Common myeloid progenitor, CD34-positive (primary cell): Measurements from ENCODE around the gene FAM13A.

Source experiments
- CTCF ChIA-PET: fragments of 350-600 bp; sonication (Branson Sonifier 250); formaldehyde crosslinking; loops from one replicate; lab custom pipeline; 2021; ENCODE audit warnings: antibody characterized with exemption; lab: Charles Lee
- POLR2A ChIA-PET: fragments of 350-600 bp; sonication (Branson Sonifier 250); formaldehyde crosslinking; loops from one replicate; lab custom pipeline; 2021; ENCODE audit warnings: antibody characterized with exemption; lab: Charles Lee
- DNase-seq, 3 donors: peaks; one replicate each; pipeline versions ENCODE4 v3.0.0 to v3.0.0-alpha.2; 2013
- H3K27ac ChIP-seq, 2 experiments: 1 replicate in 1 of 2; 2 replicates in 1 of 2; pipeline ENCODE4 v1.7.0; 2013; ENCODE audit warnings: inconsistent platforms in 2 of 2, low read length in 2 of 2, mild to moderate bottlenecking in 2 of 2, low read depth in 1 of 2, moderate library complexity in 1 of 2; ENCODE audit not compliant: severe bottlenecking in 2 of 2, insufficient read depth in 1 of 2, poor library complexity in 1 of 2
- H3K27me3 ChIP-seq, 5 experiments: replicated peaks in 2 of 5; 1 replicate in 3 of 5; 2 replicates in 2 of 5; pipeline versions ENCODE4 v1.6.1 to v1.7.0; 2013; ENCODE audit warnings: low read length in 4 of 5, mild to moderate bottlenecking in 2 of 5, moderate library complexity in 2 of 5, inconsistent platforms in 1 of 5; ENCODE audit not compliant: insufficient read depth in 5 of 5, control insufficient read depth in 4 of 5
- H3K36me3 ChIP-seq, 4 experiments: 1 replicate in 2 of 4; 2 replicates in 2 of 4; pipeline versions ENCODE4 v1.6.1 to v1.7.0; 2013; ENCODE audit warnings: low read length in 3 of 4, control low read depth in 1 of 4, mild to moderate bottlenecking in 1 of 4; ENCODE audit not compliant: control insufficient read depth in 4 of 4, insufficient read depth in 4 of 4
- H3K4me1 ChIP-seq, 4 experiments: 1 replicate in 3 of 4; 2 replicates in 1 of 4; pipeline versions ENCODE4 v1.6.1 to v1.7.1; 2013; ENCODE audit warnings: low read length in 3 of 4, mild to moderate bottlenecking in 3 of 4, control low read depth in 1 of 4, inconsistent platforms in 1 of 4, moderate library complexity in 1 of 4; ENCODE audit not compliant: control insufficient read depth in 4 of 4, insufficient read depth in 4 of 4; ENCODE audit errors: control extremely low read depth in 1 of 4
- H3K4me3 ChIP-seq, 7 experiments: 1 replicate in 4 of 7; 2 replicates in 3 of 7; pipeline versions ENCODE4 v1.5.1 to v1.7.0; 2013; ENCODE audit warnings: mild to moderate bottlenecking in 7 of 7, low read length in 6 of 7, moderate library complexity in 6 of 7, inconsistent platforms in 2 of 7, low read depth in 2 of 7, control low read depth in 1 of 7; ENCODE audit not compliant: insufficient read depth in 4 of 7, control insufficient read depth in 1 of 7; ENCODE audit errors: extremely low read depth in 1 of 7
- H3K9me3 ChIP-seq, 5 experiments: 1 replicate in 4 of 5; 2 replicates in 1 of 5; pipeline versions ENCODE4 v1.6.1 to v1.7.1; 2013; ENCODE audit warnings: low read length in 4 of 5, mild to moderate bottlenecking in 2 of 5, inconsistent platforms in 1 of 5, low read depth in 1 of 5, moderate library complexity in 1 of 5; ENCODE audit not compliant: control insufficient read depth in 4 of 5, insufficient read depth in 2 of 5; ENCODE audit errors: control extremely low read depth in 1 of 5
- WGBS: methylation state at CpG from one replicate; pipeline ENCODE4 v1.1.5; 2013; ENCODE audit not compliant: insufficient coverage; 5-methylcytosine and 5-hydroxymethylcytosine counted together

FAM13A gene

DNA sequence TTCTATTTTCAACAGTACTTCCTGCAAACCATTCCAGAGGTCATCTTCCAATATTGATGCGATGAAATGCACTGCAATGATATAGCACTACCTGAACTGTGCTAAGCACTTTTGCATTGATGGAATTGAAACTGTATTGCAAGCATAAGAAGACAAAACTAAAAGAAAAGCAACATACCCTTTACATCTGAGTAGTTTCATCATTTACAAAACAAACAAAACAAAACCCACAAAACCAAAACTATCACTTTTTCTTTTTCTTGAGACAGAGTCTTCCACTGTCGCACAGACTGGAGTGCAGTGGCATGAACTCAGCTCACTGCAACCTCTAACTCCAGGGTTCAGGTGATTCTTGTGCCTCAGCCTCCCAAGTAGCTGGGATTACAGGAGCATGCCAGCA, 239.2 kb downstream of the FAM13A start:
- Histone ChIP-seq H3K4me3 (no peak overlapping the region), H3K4me1 (peaks cover 9 to 23% (median 13%) of the 10 kb centered on the region in 4 experiments), H3K27ac (no peak overlapping the region), H3K27me3 (no peaks in the 10 kb centered on the region), H3K36me3 (no peaks in the 10 kb centered on the region), H3K9me3 (no peaks in the 10 kb centered on the region)
- WGBS, result 100% methylated on average over 1 of the region's 2 CpGs
- DNase-seq, result no peak
- ChIA-PET CTCF (interaction anchor here (0.7 to 14.0 kb wide), 18 partner anchors 8 to 940 kb away, joined by 3 to 282 read pairs (median 3); partner anchors contain the start of gene FAM13A), POLR2A (interaction anchor here (1.4 to 1.8 kb wide), 2 partner anchors 204 to 207 kb away, joined by 4 to 8 read pairs; no protein-coding TSS in a partner anchor)

- POLR2A ChIA-PET, result no interaction called here
- no peaks in the 10 kb centered on the region for H3K9me3 ChIP-seq
- H3K4me1 ChIP-seq, result peaks cover 0 to 10% (median 4%) of the 10 kb centered on the region in 4 experiments
- WGBS, result no CpG with 5 or more reads among the region's 4 CpGs
- H3K36me3 ChIP-seq, result no peaks in the 10 kb centered on the region
- no peak for DNase-seq
- H3K27ac ChIP-seq, result no peak overlapping the region
- no peak overlapping the region for H3K4me3 ChIP-seq
- CTCF ChIA-PET, result interaction anchor here (1.0 to 14.0 kb wide), 6 partner anchors 14 to 208 kb away, joined by 3 to 282 read pairs (median 3); no protein-coding TSS in a partner anchor
- H3K27me3 ChIP-seq, result no peaks in the 10 kb centered on the region
These were observed 240.6 kb downstream of the FAM13A start for GRCh38 chr4:88816360-88816759.

GRCh38 chr4:88814043-88814617, 242.9 kb downstream of the FAM13A start:
- Histone ChIP-seq H3K9me3 (no peaks in the 10 kb centered on the region), H3K4me1 (peaks cover 0 to 8% (median 2%) of the 10 kb centered on the region in 4 experiments), H3K4me3 (no peak overlapping the region), H3K27me3 (no peaks in the 10 kb centered on the region), H3K27ac (no peak overlapping the region), H3K36me3 (no peaks in the 10 kb centered on the region)
- POLR2A ChIA-PET, result interaction anchor here (0.7 kb wide), 1 partner anchor 494 kb away, joined by 3 read pairs; no protein-coding TSS in a partner anchor
- 97% methylated on average over 6 of the region's 6 CpGs for WGBS
- no peak for DNase-seq
- CTCF ChIA-PET, result interaction anchor here (14.0 kb wide), 1 partner anchor 210 kb away, joined by 282 read pairs; no protein-coding TSS in a partner anchor

- Histone ChIP-seq H3K4me1 (peaks cover 0 to 15% (median 2%) of the 10 kb centered on the region in 4 experiments), H3K27me3 (no peaks in the 10 kb centered on the region), H3K36me3 (no peaks in the 10 kb centered on the region), H3K27ac (no peak overlapping the region), H3K4me3 (no peak overlapping the region), H3K9me3 (no peaks in the 10 kb centered on the region)
- no CpG with 5 or more reads among the region's 4 CpGs for WGBS
- no peak for DNase-seq
- ChIA-PET CTCF (interaction anchor here (14.0 kb wide), 1 partner anchor 212 kb away, joined by 282 read pairs; no protein-coding TSS in a partner anchor), POLR2A (no interaction called here)
These were observed 244.0 kb downstream of the FAM13A start for GRCh38 chr4:88813013-88813412.

DNA sequence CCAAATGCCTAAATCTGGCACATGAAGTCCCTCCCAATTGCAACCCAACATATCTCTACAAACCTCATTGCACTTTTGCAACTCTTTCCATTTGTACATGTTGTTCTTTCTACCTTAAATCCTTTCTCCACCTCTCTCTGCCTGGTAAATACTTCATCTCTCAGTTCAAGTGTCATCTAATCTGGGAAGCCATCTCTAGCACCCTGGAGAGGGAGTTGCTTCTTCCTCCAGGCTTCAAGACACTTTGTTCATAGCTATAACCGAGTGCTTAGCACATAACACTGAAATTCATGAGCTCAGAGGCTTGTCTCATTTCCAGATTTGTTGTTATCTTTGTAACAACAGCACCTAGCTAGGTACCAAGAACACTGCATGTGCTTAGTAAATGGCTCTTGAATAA, 244.6 kb downstream of the FAM13A start:
- ChIA-PET POLR2A (no interaction called here), CTCF (interaction anchor here (14.0 kb wide), 1 partner anchor 212 kb away, joined by 282 read pairs; no protein-coding TSS in a partner anchor)
- H3K36me3 ChIP-seq, result no peaks in the 10 kb centered on the region
- no peak for DNase-seq
- H3K9me3 ChIP-seq, result no peaks in the 10 kb centered on the region
- 100% methylated on average over 1 of the region's 1 CpG for WGBS
- peaks cover 0 to 15% (median 2%) of the 10 kb centered on the region in 4 experiments for H3K4me1 ChIP-seq
- H3K27me3 ChIP-seq, result no peaks in the 10 kb centered on the region
- no peak overlapping the region for H3K4me3 ChIP-seq
- H3K27ac ChIP-seq, result no peak overlapping the region

DNA sequence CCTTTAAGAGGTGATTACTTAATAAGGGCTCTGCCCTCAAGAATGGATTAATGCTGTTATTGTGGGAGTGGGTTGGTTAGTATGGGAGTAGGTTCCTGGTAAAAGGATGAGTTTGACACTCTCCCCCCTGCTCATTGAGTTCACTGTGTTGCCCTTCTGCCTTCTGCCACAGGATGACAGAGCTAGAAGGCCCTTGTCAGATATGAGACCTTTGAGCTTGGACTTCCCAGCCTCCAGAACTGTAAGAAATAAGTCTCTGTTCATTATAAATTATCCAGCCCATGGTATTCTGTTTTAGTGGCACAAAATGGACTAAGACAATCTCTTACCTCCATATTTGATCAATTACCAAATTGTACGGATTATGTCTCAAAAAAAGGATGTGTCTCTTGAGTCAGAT, 245.1 kb downstream of the FAM13A start:
- no peak for DNase-seq
- WGBS, result 100% methylated on average over 1 of the region's 1 CpG
- Histone ChIP-seq H3K9me3 (no peaks in the 10 kb centered on the region), H3K27ac (no peak overlapping the region), H3K27me3 (no peaks in the 10 kb centered on the region), H3K4me1 (peaks cover 0 to 15% (median 2%) of the 10 kb centered on the region in 4 experiments), H3K36me3 (no peaks in the 10 kb centered on the region), H3K4me3 (no peak overlapping the region)
- CTCF ChIA-PET, result interaction anchor here (14.0 kb wide), 1 partner anchor 213 kb away, joined by 282 read pairs; no protein-coding TSS in a partner anchor
- POLR2A ChIA-PET, result no interaction called here

DNA sequence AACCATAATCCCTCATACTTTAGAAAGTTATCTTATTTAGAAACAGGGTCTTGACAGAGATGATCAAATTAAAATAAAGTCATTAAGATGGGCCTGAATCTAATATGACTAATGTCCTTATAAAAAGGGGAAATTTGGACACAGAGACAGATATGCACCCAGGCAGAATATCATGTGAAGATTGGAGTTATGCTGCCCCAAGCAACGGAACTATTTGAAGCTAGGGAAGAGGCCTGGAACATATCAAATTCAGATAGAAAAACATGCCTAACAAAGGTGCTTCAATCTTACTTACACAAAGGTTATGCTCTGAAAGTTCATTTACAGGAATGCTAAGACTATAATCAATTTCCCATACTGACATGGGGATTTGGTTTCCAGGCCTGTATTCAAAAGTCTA, 246.7 kb downstream of the FAM13A start:
- DNase-seq, result no peak
- ChIA-PET POLR2A (no interaction called here), CTCF (interaction anchor here (0.7 to 14.0 kb wide), 4 partner anchors 8 to 214 kb away, joined by 3 to 282 read pairs (median 12); no protein-coding TSS in a partner anchor)
- WGBS, result 100% methylated on average over 1 of the region's 1 CpG
- Histone ChIP-seq H3K27me3 (no peaks in the 10 kb centered on the region), H3K9me3 (no peaks in the 10 kb centered on the region), H3K4me1 (peaks cover 0 to 11% (median 0%) of the 10 kb centered on the region in 4 experiments), H3K4me3 (no peak overlapping the region), H3K36me3 (no peaks in the 10 kb centered on the region), H3K27ac (no peak overlapping the region)
